HG02610 (cell line): Measurements from ENCODE around the gene GAL.

Experiments used
- ATAC-seq: cut with Tn5 transposase; IDR thresholded peaks from one replicate; pipeline ENCODE4 v1.9.1; 2021; ENCODE audit warnings: mild to moderate bottlenecking, moderate library complexity; ENCODE audit not compliant: unreplicated experiment

Gene GAL

DNA sequence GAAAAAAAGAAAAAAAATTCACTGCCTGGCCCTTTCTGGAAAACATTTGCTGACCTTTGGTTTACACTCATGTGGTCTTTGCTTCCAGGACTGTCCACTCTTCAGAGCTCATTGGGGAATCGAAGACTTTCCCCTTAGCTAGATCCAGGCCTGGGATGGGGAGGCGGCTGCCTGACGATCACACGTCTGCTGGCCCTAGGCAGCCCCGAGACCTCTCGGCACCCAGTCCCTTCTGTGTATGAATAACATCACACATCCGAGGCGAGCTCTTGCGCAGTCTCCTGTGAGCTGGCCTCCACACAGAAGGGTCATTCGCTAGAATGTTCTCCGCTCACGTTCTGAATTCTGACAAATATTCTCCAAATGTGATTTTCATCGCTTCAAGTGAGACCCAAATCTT, 25.7 kb upstream of the GAL start:
- no peak for ATAC-seq

DNA sequence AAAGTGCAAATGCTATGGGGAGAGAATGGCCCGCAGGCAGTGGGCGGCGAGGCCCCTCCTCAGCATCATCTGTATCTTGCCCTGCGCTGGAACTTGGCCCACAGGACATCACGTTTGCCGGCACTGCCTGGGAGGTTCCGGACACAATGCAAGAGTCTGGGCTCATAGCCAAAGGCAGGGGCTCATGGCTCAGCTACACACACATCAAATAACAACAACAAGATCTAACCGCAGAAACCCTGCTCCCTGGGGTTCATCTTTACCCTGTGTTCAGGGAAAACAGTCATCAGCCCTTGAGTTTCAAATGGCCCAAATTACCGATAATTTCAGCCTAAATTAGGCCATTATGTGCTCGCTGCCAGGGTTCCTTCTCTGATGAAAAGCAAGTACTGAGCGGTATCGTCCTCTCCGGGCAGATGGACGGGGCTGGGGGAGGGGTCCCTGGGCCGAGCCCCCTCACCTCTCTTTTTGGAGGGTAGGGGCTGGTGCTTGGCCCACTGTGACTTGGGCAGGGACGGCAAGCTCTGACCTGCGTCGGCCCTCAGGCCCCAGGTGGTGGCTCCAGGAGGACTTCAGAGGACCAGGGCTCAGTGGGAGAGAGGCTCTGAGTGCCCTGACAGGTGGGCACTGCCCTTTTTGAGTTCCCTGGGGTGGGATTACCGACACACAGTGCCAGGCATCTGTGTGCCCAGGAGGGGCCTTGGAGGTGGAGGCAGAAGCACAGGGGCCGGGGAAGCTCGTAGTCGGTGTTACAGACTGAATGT, 25.0 kb upstream of the GAL start:
- ATAC-seq: no peak

DNA sequence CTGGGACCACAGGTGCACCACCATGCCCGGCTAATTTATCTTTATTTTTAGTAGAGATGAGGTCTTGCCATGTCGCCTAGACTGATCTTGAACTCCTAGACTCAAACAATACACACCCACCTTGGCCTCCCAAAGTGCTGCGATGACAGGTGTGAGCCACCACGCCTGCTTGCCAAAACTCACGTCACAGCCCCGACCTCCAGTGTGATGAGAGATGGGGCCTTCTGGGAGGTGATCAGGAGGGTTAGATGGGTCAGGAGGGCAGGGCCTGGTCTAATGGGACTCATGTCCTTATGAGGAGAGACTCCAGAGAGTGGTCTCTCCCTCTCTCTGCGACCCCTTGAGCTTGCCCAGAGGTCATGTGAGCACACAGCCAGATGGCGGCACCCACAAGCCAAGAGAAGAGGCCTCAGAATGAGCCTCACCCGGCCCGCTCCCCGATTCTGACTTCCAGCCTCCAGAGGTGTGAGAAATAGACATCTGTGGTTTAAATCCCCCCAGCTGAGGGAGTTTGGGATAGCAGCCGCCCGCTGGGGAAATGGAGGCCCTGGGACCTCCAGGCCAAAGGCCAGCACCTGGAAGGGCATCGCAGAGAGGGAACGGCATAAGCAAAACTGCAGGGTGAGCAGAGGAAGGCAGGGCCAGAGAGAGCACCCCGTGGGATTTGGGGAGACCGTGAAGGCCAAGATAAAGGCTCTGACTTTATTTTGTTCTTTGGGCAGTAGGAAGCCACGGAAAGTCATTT, 24.1 kb upstream of the GAL start:
- ATAC-seq: no peak

DNA sequence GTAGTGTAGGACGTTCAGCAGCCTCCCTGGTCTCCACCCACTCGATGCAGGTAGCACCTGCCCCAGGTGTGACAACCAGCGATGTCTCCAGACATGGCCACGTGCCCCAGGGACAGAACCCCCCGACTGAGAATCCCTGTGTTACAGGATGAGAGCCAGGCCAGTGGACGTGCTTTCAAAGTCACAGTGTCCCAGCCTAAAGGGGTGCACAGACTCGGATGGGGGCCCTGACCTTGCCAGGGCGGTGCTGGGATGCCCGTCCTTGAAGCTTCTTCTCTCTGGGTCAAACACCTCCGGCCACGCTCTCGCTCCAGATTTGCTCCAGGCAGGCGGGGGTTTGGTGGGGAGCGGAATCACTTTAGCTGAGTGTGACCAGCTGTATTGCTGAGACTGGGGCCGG, 23.3 kb upstream of the GAL start:
- no peak for ATAC-seq

DNA sequence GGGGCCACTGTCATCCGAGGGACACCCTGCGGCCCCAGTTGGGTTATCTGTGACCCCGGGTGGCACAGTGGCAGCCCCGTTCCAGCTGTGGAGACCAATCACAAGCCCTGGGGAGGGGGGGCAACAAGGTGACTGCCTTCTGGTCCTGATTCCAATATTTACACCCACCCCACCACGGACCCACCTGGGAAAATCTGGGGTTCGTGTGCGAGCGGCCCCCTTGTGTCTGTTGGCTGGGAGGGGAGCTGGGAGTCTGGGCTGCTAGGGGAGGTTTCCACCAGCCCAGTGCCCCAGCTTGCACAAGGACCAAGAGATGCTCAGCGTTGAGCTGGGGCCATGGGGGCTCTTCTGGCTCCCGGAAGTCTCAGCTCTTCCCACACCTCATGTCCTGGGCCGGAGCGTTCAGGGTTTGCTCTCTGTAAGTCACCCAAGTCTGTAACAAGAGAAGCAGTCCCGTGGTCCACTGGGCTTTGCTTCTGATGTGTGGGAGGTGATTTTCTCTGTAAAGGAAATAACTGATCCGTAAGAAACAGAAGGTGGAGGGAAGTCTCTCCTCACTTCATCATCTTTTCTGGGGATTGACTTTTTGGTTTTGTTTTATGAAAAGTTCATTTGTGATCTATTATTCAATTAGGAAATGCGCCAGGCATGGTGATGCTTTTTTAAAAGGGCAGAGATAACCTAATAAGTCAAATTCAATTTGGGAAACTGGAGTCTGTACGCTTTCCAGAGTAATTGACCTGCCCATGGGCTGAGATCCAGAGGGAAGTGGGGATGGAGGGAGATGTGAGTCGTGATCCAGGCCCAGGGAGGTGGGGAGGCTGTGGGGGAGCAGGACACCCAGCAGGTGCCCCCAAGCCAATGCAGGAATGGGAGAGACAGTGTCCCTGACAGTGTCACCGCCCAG, 22.4 kb upstream of the GAL start:
- no peak for ATAC-seq

DNA sequence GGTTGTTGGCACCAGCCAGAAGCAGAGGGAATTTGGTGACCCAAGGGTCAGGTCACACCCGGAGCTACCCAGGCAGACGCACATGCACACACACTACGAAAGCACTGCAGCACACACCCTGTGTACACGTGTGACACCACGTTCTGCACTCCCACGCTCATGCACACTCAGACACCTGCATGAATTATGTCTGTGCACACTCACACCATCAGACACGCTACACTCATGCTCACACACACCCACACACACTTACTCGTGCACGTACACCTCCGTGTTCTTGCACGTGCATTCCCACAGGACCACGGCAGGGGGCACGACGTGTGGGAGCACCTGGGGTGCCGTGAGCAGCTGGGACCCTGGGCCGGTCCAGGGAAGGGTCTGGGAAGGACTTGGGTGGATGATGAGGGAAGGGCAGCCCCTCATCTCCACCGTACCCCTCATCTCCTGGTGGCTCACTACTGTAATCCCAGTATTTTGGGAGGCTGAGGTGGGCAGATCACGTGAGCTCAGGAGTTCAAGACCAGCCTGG, 20.8 kb upstream of the GAL start:
- ATAC-seq: no peak

DNA sequence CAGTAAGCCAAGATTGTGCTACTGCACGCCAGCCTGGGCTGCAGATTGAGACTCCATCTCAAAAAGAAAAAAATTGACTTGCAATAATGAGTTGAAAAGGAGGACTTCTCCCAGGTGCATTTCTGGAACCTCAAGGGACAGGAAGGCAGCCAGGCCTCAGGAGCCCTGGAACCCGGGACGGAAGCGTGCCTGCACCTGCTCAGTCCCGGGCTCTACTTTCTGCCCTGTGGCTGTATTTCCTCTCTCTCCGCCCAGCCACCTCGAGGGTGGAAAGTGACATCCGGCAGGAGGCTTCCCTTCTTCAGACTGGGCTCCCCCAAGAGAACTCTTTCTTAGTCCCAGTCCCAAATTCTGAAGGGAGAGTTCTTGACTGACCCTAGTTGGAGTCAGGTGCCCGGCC, 20.2 kb upstream of the GAL start:
- ATAC-seq: no peak

DNA sequence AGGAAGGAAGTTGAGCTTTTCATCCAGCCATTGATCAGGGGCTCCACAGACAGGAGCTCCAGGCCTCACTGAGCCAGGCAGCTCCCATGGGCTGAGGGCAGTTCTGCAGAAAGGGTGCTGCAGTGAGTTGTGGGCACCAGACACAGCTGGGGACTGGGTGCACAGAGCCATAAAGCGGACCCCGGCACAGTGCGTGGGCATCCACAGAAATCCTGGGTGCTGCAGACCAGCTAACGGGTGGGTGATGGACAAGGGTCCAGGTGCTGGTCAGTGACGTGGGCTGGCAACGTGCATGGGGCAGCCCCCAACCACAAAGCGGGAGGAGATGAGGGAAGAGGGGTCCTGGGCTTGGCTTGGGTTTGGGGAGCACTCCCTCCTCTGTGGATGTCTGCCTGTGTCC, 19.4 kb upstream of the GAL start:
- ATAC-seq: no peak

DNA sequence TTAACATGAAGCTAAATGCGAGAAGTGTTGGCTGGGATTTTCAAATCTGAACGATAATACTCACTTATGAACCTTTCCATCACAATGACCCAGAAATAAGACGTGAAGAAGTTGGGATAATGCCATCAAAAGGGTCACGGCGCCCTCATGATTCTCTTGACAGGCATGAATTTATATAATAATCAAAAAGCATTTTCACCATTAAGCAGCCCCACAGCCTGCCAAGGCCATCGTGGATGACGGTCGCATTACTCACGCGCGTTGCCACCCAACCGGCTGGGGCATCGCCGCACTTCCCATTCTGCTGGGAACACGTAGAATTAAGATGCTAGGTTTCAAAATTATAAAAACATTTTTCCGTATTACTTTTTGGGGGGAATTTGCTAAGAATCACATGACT, 18.9 kb upstream of the GAL start:
- no peak for ATAC-seq

DNA sequence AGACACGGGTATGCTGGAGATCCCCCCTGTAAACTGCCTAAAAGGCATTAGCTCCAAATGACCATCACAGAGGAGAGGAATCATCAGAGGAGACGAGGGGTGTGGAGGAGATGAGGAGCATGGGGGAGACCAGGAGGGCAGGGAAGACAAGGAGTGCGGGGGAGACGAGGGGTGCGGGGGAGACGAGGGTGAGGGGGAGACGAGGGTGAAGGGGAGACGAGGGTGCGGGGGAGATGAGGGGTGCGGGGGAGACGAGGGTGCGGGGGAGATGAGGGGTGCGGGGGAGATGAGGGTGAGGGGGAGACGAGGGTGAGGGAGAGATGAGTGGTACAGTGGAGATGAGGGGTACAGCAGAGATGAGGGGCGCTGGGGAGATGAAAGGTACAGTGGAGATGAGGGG, 17.5 kb upstream of the GAL start:
- no peak for ATAC-seq

DNA sequence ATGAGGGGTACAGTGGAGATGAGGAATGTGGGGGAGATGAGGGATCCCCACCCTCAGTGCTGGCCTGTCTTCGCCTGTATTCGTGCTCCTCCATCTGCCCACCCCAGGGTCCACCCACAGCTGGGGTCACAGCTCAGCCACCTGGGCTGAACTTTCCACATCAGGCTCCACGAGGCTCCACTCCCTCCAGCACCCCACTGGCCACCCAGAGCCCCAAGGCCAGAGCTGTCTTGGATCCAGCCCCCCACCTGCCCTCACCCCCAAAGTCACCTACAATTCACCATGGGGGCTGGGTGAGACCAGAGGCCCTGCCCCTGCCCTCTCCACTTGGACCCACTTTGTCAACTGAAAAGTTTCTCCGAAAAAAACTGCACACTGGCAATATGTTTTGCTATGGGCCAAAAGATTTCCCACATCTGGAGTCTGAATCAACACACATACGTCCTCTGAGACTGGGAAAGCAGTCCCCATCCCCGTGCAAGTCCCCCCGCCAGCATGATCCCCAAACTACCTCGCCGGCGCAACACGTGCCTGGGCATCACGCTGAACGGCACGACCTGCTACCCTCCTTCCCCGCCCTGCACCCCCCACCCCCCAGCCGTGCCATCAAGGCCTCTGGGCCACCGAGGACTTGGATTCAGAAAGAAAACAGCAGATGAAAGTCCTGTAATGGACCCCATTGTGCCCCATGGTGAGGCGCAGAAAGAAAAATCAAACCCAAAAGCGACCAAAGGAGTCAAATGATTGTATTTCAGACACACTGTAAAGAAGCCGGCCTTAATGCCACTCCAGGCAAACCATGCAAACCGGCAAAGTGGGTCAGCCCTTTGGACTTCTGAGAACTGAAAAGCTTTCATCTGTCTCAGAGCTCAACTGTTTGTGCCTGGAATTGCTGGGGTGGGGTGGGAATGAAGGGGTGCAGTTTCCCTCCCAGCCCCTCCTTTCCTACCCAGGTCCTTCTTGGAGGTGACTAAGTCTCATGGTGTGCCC, 16.5 kb upstream of the GAL start:
- no peak for ATAC-seq

DNA sequence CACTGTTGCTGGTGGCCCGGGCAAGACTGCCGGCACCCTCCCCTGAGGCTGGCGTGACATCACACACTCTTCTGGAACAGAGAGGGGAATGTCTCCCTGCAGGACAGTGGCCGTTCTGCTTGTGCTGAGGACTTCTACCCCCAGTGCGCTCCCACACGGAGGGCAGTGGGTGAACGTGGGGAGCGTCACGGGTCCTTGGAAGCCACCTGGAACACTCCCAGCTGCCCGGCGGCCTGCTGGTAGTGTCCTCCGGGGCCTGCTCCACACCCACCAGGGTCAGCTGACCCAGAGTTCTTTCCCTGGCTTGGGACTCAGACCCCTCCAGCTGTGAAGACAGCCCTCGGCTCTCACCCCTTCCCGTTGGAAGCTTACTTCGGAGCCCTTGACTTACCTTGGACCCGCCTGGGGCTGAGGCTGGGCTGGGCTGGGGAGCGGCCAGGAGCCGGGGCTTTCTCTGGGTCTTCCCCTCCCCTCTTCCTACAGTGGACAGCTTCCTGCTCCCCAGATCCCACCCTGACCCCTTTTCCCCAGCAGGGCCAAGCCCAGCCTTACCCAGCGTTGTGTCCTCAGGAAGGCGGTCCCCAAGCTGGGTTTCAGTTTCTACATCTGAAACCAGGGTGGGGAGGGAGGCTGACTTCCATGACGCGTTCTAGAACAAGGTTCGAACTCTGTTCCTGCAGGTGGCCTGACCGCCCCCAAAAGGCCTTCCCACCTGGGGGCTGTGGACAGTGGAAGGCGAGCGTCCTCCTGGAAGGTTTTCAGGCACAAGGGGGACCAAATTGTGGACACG, 14.8 kb upstream of the GAL start:
- no peak for ATAC-seq

DNA sequence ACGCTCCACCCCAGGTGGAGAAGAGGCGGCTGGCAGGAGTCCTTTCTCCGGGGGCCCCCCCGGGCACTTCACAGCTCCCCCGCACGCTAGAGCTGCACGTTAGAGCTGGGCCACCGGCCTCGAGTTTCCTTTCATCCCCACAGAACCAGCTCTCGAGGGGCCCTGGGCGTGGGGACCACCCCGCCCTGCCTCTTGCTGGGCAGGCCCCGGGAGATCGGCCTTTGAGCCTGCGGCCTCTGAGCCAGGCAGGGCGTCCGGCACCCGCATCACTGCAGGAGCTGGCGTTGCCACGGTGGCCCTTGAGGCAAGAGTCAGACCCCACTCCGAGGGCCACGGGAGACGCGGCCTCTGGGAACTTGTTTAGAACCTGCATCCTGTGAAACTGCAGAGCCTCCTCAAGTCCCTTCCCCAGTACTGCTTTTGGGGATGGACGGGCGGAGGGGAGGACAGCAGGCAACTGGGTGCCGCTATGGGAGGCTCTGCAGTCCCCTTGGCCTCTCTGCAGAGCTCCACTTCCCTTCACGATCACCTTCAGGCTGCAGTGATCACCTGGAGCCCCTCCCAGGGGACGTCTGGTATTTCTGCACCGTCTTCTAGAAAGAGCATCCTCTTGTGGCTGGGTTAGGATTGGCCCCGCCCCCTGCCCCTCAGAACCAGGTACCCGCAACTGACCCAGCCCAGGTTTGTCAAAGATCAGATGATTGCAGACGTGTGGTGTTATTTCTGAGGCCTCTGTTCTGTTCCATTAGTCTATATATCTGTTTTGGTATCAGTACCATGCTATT, 13.9 kb upstream of the GAL start:
- ATAC-seq: no peak

DNA sequence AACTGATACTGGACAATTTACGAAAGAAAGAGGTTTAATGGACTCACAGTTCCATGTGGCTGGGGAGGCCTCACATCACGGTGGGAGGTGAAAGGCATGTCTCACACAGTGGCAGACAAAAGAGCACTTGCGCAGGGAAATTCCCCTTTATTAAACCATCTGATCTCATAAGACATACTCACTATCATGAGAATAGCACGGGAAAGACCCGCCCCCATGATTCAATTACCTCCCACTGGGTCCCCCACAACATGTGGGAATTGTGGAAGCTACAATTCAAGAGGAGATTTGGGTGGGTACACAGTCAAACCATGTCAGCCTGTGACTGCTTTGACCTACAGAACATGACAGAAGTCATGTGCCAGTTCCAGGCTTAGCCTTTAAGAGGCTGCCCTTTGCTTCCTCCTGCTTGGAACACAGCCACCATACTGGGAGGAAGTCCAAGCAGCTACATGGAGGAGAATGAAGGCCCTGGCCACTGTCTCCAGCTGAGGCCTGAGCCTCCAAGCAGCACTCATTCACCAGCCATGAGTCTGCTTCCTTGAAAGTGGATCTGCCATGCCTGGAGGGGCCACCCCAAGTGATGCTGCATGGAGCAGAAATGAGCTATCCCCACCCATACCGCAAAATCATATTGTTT, 10.9 kb upstream of the GAL start:
- ATAC-seq: no peak

DNA sequence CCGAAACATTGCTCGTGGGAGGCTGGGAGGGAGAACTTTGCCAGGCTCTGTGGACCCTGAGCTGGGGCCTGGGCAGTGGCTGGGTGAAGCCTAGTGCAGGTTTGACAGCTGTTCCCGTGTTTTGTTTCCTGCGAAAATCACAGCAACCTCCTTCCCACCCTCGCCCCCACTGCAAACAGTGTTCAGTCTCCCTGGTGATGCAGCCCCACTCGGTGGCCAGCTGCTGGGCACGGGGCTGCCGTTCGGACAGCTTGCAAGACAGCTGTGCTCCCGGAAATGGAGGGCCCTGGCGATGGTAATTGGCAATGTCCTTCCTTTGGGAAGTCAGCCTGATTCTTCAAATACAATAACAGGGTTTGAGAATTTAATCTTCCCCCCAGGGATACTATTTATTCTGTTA, 10.4 kb upstream of the GAL start:
- ATAC-seq: no peak

DNA sequence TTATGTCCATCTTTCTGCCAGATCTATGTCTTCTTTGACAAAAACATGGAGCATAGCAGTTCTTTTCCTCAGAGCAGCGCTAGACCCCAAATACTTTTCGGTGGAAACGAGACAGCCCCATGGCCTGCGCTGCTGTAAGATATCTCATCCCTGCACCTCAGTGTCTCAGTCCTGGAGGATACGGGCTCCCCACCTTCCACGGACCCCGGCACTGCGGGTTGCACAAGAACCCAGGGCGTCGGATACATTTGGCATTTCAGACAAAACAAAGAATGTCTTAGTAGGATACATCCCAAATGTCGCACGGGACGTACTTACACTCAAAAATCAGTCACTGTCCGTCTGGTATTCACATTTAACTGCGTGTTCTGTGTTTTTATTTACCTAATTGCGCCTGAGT, 9.9 kb upstream of the GAL start:
- ATAC-seq: no peak

DNA sequence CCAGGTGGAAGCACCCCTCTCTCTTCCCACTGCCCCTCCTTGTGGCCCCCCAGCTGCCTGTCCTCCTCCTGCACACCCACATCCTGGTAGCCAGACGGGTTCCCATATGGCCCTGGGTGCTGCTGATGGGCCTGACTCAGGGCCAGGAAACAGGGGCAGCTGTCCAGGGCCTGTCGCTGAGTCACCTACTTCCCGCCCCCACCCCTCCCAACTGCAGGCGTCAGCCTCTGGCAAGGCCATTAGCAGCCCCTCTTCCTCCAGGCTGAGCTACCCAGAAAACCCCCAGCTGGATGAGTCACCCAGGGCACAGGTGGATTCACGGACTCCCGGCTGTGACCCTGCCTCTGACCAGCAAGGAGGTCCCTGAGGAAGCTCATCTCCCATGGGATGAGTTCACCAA, 6.9 kb upstream of the GAL start:
- ATAC-seq: no peak

DNA sequence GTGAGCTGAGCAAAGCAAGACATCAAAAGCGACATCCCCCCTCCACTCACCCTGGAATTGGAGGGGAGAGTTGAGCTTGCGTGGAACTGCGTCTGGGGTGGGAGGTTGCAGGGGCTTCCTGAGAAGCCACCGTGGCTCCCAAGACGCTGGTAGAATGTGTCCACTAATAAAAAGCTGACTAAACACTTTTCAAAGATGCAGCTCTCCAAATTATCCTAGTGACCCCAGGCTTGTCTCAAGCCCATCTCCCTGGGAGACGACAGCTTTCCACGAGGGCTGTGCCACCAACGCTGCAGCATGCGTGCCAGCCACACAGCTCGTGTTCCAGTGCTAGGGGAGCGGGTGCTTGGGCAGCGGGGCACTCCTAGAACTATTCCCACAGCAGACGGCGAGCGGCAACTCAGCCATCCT, 6.3 kb upstream of the GAL start:
- no peak for ATAC-seq
